Thoracic aorta (tissue), 2 donors: ENCODE data around the gene B3GNT2. TPM values are rescaled to one million over a fixed set of nuclear protein-coding genes. Genes with fewer than 3 reads are reported as not detected.
"Not testable (repeated sequence)": the region's sequence is repeated elsewhere in the genome, so short reads cannot be mapped to it uniquely, and the experiment has no call there.

Experiments
- ATAC-seq: fragments of 150-250 bp; one replicate; pipeline ENCODE4 v1.8.0; 2017; ENCODE audit warnings: low read depth; ENCODE audit not compliant: insufficient number of reproducible peaks, low FRiP score
- DNase-seq: peaks from one replicate; pipeline ENCODE4 v3.0.0-alpha.2; 2020; ENCODE audit warnings: low spot score
- H3K27ac ChIP-seq, 2 donors: fragments of 200-600 bp; sonication (generic); 1 replicate in 1 of 2; 2 replicates in 1 of 2; pipeline ENCODE4 v1.5.1; 2016; ENCODE audit warnings: mild to moderate bottlenecking in 2 of 2, moderate library complexity in 2 of 2
- H3K27me3 ChIP-seq: fragments of 200-600 bp; sonication (generic); replicated peaks from 2 replicates; pipeline ENCODE4 v1.6.0; 2016; ENCODE audit warnings: mild to moderate bottlenecking; ENCODE audit not compliant: insufficient read depth
- H3K36me3 ChIP-seq: fragments of 200-600 bp; sonication (generic); one replicate; pipeline ENCODE4 v1.5.1; 2016
- H3K4me1 ChIP-seq, 2 donors: fragments of 200-600 bp; sonication (generic); 1 replicate in 1 of 2; 2 replicates in 1 of 2; pipeline versions ENCODE4 v1.5.1 to v1.6.0; 2016; ENCODE audit warnings: low read depth in 2 of 2, mild to moderate bottlenecking in 1 of 2; ENCODE audit not compliant: control insufficient read depth in 1 of 2
- H3K4me3 ChIP-seq: fragments of 200-600 bp; sonication (generic); 2 replicates; pipeline ENCODE4 v1.5.1; 2016; ENCODE audit warnings: mild to moderate bottlenecking
- H3K9me3 ChIP-seq: fragments of 200-600 bp; sonication (generic); 2 replicates; pipeline ENCODE4 v1.5.1; 2016
- CTCF ChIP-seq: fragments of 200-600 bp; sonication (generic); IDR thresholded peaks from one replicate; pipeline ENCODE4 v1.5.1; 2019; ENCODE audit warnings: antibody characterized with exemption
- total RNA-seq, 2 donors: library from RNA; depleted of rRNA; stranded (reverse); fragments of >200 nt; gene quantifications; one replicate each; pipeline versions ENCODE4 v1.1.0 to v1.2.3, GENCODE V29; 2016

Gene B3GNT2
- total RNA-seq, 2 donors from 2014 or later = 20.1 to 27.9 TPM

GRCh38 chr2:62151306-62151638 is 44.6 kb upstream of the B3GNT2 start:
- ATAC-seq (no peak), DNase-seq (no peak)
- H3K27ac ChIP-seq = no peak overlapping the region
- TF ChIP-seq CTCF = no peak
- no peaks in the 10 kb centered on the region for H3K36me3 ChIP-seq
- H3K4me3 ChIP-seq = no peak overlapping the region
- H3K4me1 ChIP-seq = no peaks in the 10 kb centered on the region
- no peaks in the 10 kb centered on the region for H3K9me3 ChIP-seq
- H3K27me3 ChIP-seq = no peaks in the 10 kb centered on the region

- H3K27me3 ChIP-seq = no peaks in the 10 kb centered on the region
- ATAC-seq = no peak
These were observed 43.9 kb upstream of the B3GNT2 start for GRCh38 chr2:62152000-62152399.

GRCh38 chr2:62156861-62157496 is 38.9 kb upstream of the B3GNT2 start:
- no peak for TF ChIP-seq CTCF
- H3K9me3 ChIP-seq = no peaks in the 10 kb centered on the region
- no peak for DNase-seq

More at GRCh38 chr2:62152000-62152399, 43.9 kb upstream of the B3GNT2 start:
- no peak for DNase-seq
- Histone ChIP-seq H3K4me3 (no peak overlapping the region), H3K27ac (no peak overlapping the region), H3K4me1 (peaks cover 5% of the 10 kb centered on the region in 2 donors), H3K36me3 (no peaks in the 10 kb centered on the region), H3K9me3 (no peaks in the 10 kb centered on the region)
- no peak for TF ChIP-seq CTCF

GRCh38 chr2:62158444-62159121 is 37.3 kb upstream of the B3GNT2 start:
- Histone ChIP-seq H3K27ac (peak overlapping the region in 1 of 2 donors; percentile 11), H3K36me3 (no peaks in the 10 kb centered on the region), H3K9me3 (no peaks in the 10 kb centered on the region), H3K4me1 (peaks cover 23 to 26% of the 10 kb centered on the region in 2 donors), H3K4me3 (no peak overlapping the region), H3K27me3 (no peaks in the 10 kb centered on the region)
- no peak for TF ChIP-seq CTCF
- no peak for DNase-seq
- ATAC-seq = no peak

More at GRCh38 chr2:62156861-62157496, 38.9 kb upstream of the B3GNT2 start:
- H3K27me3 ChIP-seq = no peaks in the 10 kb centered on the region
- H3K4me1 ChIP-seq = peaks cover 23 to 26% of the 10 kb centered on the region in 2 donors
- H3K36me3 ChIP-seq = no peaks in the 10 kb centered on the region
- no peak overlapping the region for H3K4me3 ChIP-seq
- ATAC-seq = no peak
- no peak overlapping the region for H3K27ac ChIP-seq

GRCh38 chr2:62160691-62161090 is 35.2 kb upstream of the B3GNT2 start:
- not testable (repeated sequence) for H3K27ac ChIP-seq, H3K36me3 ChIP-seq, DNase-seq, ATAC-seq, H3K4me3 ChIP-seq, H3K9me3 ChIP-seq, H3K27me3 ChIP-seq
- H3K4me1 ChIP-seq = peaks cover 23 to 40% of the 10 kb centered on the region in 2 donors
